ENCODE measurements around the gene DEFB129.
"Not testable (repeated sequence)": the region's sequence is repeated elsewhere in the genome, so short reads cannot be mapped to it uniquely, and the experiment has no call there.

DEFB129 gene

DNA sequence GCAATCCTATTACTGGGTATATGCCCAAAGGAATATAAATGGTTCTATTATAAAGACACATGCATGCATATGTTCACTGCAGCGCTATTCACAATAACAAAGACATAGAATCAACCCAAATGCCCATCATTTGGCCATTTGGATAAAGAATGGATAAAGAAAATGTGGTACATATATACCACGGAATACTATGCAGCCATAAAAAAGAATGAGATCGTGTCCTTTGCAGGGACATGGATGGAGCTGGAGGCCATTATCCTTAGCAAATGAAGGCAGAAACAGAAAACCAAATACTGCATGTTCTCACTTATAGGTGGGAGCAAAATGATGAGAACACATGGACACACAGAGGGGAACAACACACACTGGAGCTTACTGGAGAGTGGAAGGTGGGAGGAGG lies 1.2 kb upstream of the DEFB129 start:
- H3K9ac ChIP-seq (ENCODE audit: low read depth, low read length); H3K36me3 ChIP-seq (ENCODE audit: insufficient read depth, low read length); H3K4me1 ChIP-seq (ENCODE audit: insufficient read depth, low read length); H3K9me3 ChIP-seq (ENCODE audit: control insufficient read depth, insufficient read depth, low read length): not testable (repeated sequence)

DNA sequence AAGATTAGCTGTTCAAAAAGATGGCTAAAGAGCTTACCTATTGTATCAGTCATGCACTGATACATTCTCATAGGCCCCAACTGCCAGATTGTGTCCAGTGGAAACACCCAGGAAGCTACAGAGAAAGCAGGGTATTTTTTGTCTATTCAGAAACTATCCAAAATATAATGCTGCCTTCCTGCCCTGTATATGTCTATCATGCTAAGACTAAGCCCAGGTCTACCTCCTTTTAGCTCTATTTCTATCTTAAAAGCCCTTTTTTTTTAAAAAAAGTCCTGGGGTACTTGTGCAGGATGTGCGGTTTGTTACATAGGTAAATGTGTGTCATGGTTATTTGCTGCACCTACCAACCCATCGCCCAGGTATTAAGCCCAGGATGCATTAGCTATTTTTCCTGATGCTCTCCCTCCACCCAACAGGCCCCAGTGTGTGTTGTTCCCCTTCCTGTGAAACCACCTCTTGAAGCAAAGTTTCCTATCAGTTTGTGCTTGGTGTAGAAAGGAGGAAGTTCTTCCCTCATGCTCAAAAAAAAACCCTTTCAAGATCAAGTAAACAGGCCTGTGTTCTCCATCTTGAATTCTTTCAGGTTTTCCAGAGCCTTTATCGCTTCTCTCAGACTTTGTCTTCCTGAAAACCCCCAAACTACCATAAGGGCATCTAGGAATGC lies 514 bp downstream of the DEFB129 start:
- no peaks in the 10 kb centered on the region for H3K36me3 ChIP-seq (ENCODE audit: insufficient read depth, low read length)
- no peak overlapping the region for H3K9ac ChIP-seq (ENCODE audit: low read depth, low read length)
- no peaks in the 10 kb centered on the region for H3K9me3 ChIP-seq (ENCODE audit: control insufficient read depth, insufficient read depth, low read length)
- H3K4me1 ChIP-seq (ENCODE audit: insufficient read depth, low read length): no peaks in the 10 kb centered on the region

DNA sequence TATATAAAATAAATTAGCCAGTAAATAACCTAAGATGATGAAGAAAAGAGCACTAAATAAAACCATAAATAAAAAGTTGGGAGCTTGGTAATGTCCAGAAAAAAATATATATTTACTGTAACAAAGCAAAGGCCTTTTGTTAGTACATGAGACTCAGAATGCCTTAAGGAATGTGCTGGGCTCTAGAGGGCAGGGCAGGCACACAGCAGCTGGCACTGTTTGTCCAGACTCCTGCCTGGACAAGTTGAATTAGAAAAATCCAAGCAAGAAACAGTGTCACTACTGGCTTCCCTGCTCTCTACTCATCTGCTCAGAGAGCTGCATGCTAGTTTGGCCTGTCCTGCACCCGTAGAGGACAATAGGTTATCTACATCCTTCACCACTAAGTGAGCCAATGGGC lies 8.8 kb downstream of the DEFB129 start:
- no peaks in the 10 kb centered on the region for H3K36me3 ChIP-seq (ENCODE audit: insufficient read depth, low read length)
- H3K9ac ChIP-seq (ENCODE audit: low read depth, low read length): no peak overlapping the region
- H3K9me3 ChIP-seq (ENCODE audit: control insufficient read depth, insufficient read depth, low read length): no peaks in the 10 kb centered on the region

DNA sequence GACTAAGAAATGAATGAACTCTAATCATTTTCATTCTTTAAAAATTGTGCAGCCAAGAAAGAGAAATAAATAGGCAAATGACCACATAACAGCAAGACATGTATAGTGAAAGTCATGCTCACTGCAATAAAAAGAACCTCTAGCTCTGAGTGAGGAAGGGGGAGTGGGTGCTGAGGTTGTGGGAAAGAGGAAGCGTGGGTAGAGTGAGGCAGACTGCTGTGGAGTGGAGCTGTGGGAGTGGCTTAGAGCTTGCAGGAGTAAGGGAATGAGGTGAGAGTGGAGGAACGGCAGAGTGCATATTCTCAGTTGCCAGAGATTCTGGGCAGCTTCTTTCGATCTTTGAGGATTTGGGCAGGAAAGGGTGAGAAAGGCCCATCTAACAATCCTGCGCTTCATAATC lies 10.4 kb downstream of the DEFB129 start:
- Histone ChIP-seq H3K36me3 (ENCODE audit: insufficient read depth, low read length) (no peaks in the 10 kb centered on the region), H3K9ac (ENCODE audit: low read depth, low read length) (no peak overlapping the region), H3K9me3 (ENCODE audit: control insufficient read depth, insufficient read depth, low read length) (no peaks in the 10 kb centered on the region), H3K4me1 (ENCODE audit: insufficient read depth, low read length) (no peaks in the 10 kb centered on the region)

More for the DNA sequence above, 8.8 kb downstream of the DEFB129 start:
- no peaks in the 10 kb centered on the region for H3K4me1 ChIP-seq (ENCODE audit: insufficient read depth, low read length)

DNA sequence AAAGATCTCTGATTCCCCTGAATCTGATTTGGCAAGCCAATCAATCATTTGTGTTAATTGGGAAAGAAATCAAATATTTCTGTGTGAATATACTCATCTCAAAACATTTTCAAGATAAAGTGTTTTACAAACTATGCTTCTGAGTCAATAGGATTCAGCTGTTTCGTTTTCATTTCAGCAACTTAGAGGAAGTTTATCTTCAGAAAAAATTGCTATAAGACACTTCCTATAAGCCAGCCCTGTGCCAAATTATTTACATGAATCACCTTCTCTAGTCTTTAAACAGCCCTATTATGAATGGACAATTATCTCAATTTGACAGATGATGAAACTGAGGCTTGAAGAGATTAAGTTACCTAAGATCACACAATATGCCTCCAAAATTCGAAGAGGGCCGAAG lies 10.9 kb downstream of the DEFB129 start:
- Histone ChIP-seq H3K9me3 (ENCODE audit: control insufficient read depth, insufficient read depth, low read length) (no peaks in the 10 kb centered on the region), H3K9ac (ENCODE audit: low read depth, low read length) (no peak overlapping the region), H3K36me3 (ENCODE audit: insufficient read depth, low read length) (no peaks in the 10 kb centered on the region), H3K4me1 (ENCODE audit: insufficient read depth, low read length) (no peaks in the 10 kb centered on the region)

DNA sequence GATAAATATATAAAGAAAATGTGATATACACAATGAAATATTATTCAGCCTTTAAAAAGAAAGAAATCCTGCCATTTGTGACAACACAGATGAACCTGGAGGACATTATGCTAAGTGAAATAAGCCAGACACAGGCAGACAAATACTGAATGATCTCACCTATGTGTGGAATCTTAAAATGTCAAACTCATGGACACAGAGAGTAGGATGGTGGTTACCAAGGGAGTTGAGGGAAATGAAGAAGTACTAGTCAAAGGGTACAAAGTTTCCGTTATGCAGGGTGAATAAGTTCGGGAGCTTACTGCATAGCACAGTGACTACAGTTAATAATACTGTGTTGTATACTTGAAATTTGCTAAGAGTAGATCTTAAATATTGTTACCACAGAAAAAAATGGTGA lies 15.8 kb downstream of the DEFB129 start:
- H3K9ac ChIP-seq (ENCODE audit: low read depth, low read length): no peak overlapping the region
- H3K9me3 ChIP-seq (ENCODE audit: control insufficient read depth, insufficient read depth, low read length): no peaks in the 10 kb centered on the region
- H3K36me3 ChIP-seq (ENCODE audit: insufficient read depth, low read length): no peaks in the 10 kb centered on the region
- H3K4me1 ChIP-seq (ENCODE audit: insufficient read depth, low read length): no peaks in the 10 kb centered on the region

DNA sequence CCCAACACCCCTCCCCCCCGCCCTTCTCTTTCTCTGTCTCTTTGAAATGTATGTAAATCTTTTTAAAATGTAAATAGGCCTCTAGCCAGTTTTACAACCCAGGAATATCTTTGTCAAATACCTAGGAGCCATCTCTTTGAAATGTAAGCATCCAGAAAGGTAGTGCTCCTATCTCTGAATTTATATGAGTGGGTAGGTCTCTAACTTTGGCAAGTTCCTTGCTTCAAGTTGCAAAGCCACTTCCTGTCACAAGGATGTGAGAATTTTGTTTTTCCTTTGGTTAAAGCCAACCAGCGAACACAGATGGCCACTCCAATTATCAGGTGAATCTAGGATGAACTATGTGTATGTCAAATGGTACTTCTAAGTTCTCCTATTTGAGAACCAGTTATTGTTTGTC lies 24.3 kb downstream of the DEFB129 start:
- Histone ChIP-seq H3K9me3 (ENCODE audit: control insufficient read depth, insufficient read depth, low read length) (0 out of 2 replicates have a peak, but pooled peaks cover 7% of the 10 kb centered on the region), H3K36me3 (ENCODE audit: insufficient read depth, low read length) (no peaks in the 10 kb centered on the region), H3K4me1 (ENCODE audit: insufficient read depth, low read length) (0 out of 2 replicates have a peak, but pooled peaks cover 5% of the 10 kb centered on the region), H3K9ac (ENCODE audit: low read depth, low read length) (no peak overlapping the region)

DNA sequence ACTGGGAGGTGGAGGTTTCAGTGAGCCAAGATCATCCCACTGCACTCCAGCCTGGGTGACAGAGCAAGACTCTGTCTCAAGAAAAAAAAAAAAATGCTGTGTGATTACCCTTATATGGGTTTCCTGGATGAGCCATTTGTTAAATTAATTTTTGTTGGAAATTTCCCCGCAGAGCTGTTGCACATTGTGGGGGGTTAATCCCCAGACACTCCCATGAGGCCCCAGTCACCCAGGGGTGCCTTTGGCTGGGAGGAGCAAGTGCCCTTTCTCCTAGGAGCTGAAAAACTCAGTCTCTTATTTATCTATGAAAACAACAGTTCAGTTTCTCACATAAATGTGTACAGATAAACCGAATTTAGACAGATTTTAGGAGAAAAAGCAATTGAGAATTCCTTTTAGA lies 25.7 kb downstream of the DEFB129 start:
- H3K9me3 ChIP-seq (ENCODE audit: control insufficient read depth, insufficient read depth, low read length): 0 out of 2 replicates have a peak, but pooled peaks cover 7% of the 10 kb centered on the region
- H3K4me1 ChIP-seq (ENCODE audit: insufficient read depth, low read length): 0 out of 2 replicates have a peak, but pooled peaks cover 5% of the 10 kb centered on the region
- no peaks in the 10 kb centered on the region for H3K36me3 ChIP-seq (ENCODE audit: insufficient read depth, low read length)
- no peak overlapping the region for H3K9ac ChIP-seq (ENCODE audit: low read depth, low read length)

DNA sequence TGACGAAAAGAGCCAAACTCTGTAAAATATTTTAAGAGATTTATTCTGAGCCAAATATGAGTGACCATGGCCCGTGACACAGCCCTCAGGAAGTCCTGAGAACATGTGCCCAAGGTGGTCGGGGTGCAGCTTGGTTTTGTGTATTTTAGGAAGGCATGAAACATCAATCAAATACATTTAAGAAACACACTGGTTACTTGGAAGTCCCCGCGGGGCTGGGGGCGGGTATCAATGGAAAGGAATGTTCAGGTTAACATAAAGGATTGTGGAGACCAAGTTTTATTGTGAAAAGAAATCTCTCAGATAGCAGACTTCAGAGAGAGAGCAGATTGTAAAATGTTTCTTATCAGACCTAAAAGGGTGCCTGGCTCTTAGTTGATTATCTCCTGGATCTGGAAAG lies 26.4 kb downstream of the DEFB129 start:
- H3K36me3 ChIP-seq (ENCODE audit: insufficient read depth, low read length); H3K9me3 ChIP-seq (ENCODE audit: control insufficient read depth, insufficient read depth, low read length); H3K4me1 ChIP-seq (ENCODE audit: insufficient read depth, low read length); H3K9ac ChIP-seq (ENCODE audit: low read depth, low read length): not testable (repeated sequence)

DNA sequence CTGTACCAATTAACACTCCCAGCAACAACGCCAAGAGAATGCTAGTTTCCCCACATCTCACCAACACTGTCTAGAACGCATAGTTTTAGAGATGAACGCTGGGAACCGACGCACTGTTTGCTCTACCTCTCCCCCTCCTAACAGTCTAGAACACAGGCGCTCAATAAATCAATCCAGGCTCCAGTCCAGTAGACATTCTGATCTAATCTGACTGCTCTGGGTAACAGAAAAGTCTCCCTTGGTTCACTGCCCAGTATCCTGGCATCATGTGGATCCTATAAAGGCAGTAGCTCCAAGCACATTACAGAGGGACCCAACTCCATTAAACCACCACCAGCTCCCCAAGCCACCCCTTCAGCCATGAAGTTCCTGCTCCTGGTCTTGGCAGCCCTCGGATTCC lies 30.4 kb downstream of the DEFB129 start, which contains the start of gene DEFB132:
DEFB132 (plus strand) TSS at position 306 of the 400 bp plus-strand sequence; CDS start at position 361, 55 bp downstream.
- H3K36me3 ChIP-seq (ENCODE audit: insufficient read depth, low read length): no peaks in the 10 kb centered on the region
- no peak within 1 kb of the TSS for H3K9ac ChIP-seq (ENCODE audit: low read depth, low read length)
- no peaks in the 10 kb centered on the region for H3K9me3 ChIP-seq (ENCODE audit: control insufficient read depth, insufficient read depth, low read length)
- no peaks in the 10 kb centered on the region for H3K4me1 ChIP-seq (ENCODE audit: insufficient read depth, low read length)

DNA sequence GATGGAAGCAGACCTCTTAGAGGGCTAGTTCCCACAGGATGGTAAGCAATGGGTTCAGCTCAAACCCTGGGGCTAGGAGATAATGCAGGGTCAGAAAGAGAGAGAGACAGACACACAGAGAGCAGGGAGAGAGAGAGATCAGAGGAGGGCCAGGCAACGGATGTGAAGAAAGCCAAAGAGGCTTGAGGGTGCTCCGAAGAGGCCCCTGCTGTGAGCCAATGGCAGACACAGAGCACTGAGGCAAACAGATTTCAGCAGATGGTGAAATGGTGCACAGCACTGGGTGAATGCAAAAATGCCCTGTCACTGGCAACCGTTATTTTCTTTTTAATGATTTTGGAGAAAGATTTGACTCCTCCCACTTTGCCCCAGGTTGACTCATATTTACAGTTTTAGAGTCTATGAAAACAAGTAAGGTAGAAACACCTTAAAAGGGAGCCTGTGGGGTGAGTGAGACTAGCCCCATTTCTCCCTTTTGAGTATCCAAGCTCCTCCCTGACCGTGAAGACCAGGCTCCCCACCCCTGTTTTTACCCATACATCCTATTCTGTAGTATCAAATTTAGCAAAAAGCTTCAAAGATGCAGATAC lies 31.3 kb downstream of the DEFB129 start:
- no peaks in the 10 kb centered on the region for H3K9me3 ChIP-seq (ENCODE audit: control insufficient read depth, insufficient read depth, low read length)
- H3K36me3 ChIP-seq (ENCODE audit: insufficient read depth, low read length): no peaks in the 10 kb centered on the region
- no peaks in the 10 kb centered on the region for H3K4me1 ChIP-seq (ENCODE audit: insufficient read depth, low read length)
- no peak overlapping the region for H3K9ac ChIP-seq (ENCODE audit: low read depth, low read length)

DNA sequence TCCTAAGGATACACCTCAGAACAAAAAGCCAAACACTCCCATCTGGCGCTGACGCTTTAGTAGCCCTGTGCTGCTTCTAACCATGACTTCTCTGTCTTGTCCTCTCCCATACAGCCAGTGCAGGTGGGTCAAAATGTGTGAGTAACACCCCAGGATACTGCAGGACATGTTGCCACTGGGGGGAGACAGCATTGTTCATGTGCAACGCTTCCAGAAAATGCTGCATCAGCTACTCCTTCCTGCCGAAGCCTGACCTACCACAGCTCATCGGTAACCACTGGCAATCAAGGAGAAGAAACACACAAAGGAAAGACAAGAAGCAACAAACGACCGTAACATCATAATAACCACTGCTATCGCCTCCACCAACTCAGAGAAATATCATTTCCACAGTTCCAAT lies 31.9 kb downstream of the DEFB129 start:
- Histone ChIP-seq H3K9ac (ENCODE audit: low read depth, low read length) (no peak overlapping the region), H3K4me1 (ENCODE audit: insufficient read depth, low read length) (no peaks in the 10 kb centered on the region), H3K36me3 (ENCODE audit: insufficient read depth, low read length) (no peaks in the 10 kb centered on the region), H3K9me3 (ENCODE audit: control insufficient read depth, insufficient read depth, low read length) (no peaks in the 10 kb centered on the region)

DNA sequence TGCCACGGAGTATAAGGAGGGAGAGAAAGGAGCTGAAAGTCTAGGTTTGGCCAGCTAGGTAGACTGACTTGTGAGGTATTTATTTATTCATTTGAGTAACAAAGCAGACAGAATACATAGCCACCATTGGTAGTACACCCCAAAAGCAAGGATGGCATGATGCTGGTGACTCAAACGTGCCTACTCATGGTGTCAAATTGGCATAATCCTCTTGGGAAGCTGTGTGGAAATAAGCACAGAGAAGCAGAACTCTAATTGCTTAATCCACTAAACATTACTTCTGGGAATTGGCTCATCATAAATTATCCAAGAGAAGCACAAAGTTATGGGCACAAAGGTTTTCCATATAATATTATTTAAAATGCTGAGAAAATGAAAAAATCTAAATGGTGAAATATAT lies 32.9 kb downstream of the DEFB129 start:
- H3K4me1 ChIP-seq (ENCODE audit: insufficient read depth, low read length): no peaks in the 10 kb centered on the region
- no peak overlapping the region for H3K9ac ChIP-seq (ENCODE audit: low read depth, low read length)
- H3K36me3 ChIP-seq (ENCODE audit: insufficient read depth, low read length): no peaks in the 10 kb centered on the region
- no peaks in the 10 kb centered on the region for H3K9me3 ChIP-seq (ENCODE audit: control insufficient read depth, insufficient read depth, low read length)

DNA sequence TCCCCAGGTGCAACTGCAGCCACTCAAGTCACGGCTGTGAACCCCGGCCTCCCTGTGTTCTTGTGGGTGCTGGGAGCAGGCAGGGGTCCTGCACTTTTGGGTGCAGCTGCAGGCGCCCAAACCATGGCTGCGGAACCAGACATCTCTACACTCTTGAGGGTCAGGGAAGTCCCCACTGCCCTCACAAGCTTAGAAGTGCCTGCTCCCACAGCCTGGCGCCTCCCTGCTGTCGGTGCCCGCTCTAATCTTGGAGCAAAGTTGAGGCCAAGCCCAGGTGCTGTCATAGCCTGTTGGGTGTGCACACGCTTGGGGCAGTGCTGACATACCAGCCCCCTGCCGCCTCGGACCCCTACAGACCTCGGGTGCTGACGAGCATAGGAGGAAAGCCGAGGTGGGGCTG lies 36.6 kb downstream of the DEFB129 start:
- no peaks in the 10 kb centered on the region for H3K36me3 ChIP-seq (ENCODE audit: insufficient read depth, low read length)
- H3K9me3 ChIP-seq (ENCODE audit: control insufficient read depth, insufficient read depth, low read length): no peaks in the 10 kb centered on the region
- no peaks in the 10 kb centered on the region for H3K4me1 ChIP-seq (ENCODE audit: insufficient read depth, low read length)
- H3K9ac ChIP-seq (ENCODE audit: low read depth, low read length): no peak overlapping the region
